Spleen (tissue), 7 donors: ENCODE data around the gene PHF20.
"Not testable (repeated sequence)": the region's sequence is repeated elsewhere in the genome, so short reads cannot be mapped to it uniquely, and the experiment has no call there.

Source experiments
- CTCF ChIP-seq, 11 experiments: fragments of 200-600 bp in 7 of 11; fragments of 450-650 bp in 4 of 11; sonication (generic) in 4 of 11; IDR thresholded peaks in 8 of 11; conservative IDR thresholded peaks in 3 of 11; 1 replicate in 7 of 11; 2 replicates in 4 of 11; pipeline versions ENCODE4 v1.4.0 to v1.8.0; 2016 to 2021; ENCODE audit warnings: antibody characterized with exemption in 11 of 11, inconsistent platforms in 4 of 11, mild to moderate bottlenecking in 1 of 11
- POLR2A ChIP-seq, 3 donors: fragments of 450-650 bp; IDR thresholded peaks; one replicate each; pipeline ENCODE4 v1.5.1; 2017; ENCODE audit warnings: antibody characterized with exemption in 3 of 3, mild to moderate bottlenecking in 1 of 3
- POLR2AphosphoS5 ChIP-seq, 3 donors: sonication (generic); formaldehyde crosslinking; IDR thresholded peaks; one replicate each; pipeline ENCODE4 v1.5.1; 2017; ENCODE audit warnings: antibody characterized with exemption in 3 of 3
- donor health status: DM: no; HTN: no; CAD: no; lungs with moderate emphysema.
- donor health status: DM: no; HTN: no; CAD: no.
- donor health status: DM: no; HTN: no; CAD: no.

GRCh38 chr20:35851659-35852058 lies 79.8 kb downstream of the PHF20 start:
- TF ChIP-seq POLR2AphosphoS5 (IDR thresholded peaks at IDR 0.05); CTCF (IDR thresholded peaks at IDR 0.05 in 8 of 11, conservative IDR thresholded peaks at IDR 0.05 in 3 of 11); POLR2A (IDR thresholded peaks at IDR 0.05): not testable (repeated sequence)
